DLD1 (cell line): ENCODE results near the gene RTN4R.

Experiments
- in situ Hi-C: cut with HindIII; loops from 2 replicates; pipeline ENCODE4 v1.10.0; 2017; ENCODE audit warnings: low sequenced_read_pairs

RTN4R gene

GRCh38 chr22:20204806-20205205, 63.3 kb downstream of the RTN4R start:
- in situ Hi-C loops, result no loop called here

- in situ Hi-C loops, result no loop called here
Measured at GRCh38 chr22:20204311-20204710, 63.8 kb downstream of the RTN4R start.

DNA sequence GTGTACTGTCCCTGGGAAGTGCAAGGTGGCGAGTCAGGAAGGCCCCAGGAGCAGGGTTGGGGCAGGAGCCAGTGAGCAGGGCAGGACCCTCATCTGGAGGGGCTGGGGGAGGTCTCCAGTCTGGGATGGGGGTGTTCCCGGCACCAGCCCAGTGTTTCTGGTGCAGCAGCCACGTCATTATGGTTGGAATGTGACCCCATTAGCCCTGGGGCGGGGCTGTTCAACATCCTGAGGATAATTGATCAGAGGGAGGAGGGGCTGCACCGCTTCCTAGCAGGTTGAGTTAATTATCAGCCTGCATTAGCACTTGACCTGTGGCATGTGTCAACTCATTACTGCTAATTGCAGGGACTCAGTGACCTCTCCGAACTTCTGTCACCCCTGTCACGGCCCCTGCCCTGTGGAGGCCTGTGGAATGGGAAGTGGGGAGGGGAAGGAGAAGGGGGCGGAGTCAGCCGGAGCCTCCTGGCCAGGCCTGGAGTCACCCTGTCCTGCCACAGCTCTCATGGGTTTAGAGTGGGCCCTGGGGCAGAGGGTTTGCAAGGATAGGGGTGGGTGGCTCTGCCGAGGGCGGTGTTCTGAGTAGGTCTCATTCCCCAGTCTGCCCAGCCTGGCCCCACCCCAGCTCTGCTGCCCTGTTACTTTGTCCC, 64.4 kb downstream of the RTN4R start:
- in situ Hi-C loops, result no loop called here

DNA sequence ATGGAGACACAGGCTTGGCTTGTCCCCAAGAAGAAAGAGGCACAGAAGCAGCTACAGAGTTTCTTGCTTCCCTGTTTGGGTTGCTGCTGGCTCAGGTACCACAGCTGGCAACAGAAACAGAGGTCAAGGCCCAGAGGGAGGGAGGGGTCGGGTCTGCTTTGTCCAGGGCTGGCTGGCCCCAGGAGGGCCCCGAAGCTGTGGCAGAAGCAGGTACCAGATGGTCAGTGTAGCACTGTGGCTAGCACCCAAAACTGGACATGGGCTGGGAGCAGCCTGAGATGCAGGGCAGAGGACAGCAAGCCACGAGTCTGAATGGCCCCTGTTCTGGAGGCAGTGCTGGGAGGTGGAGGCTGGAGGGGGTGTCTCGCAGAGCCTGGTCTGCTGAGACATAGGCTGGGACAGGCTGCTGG, 65.0 kb downstream of the RTN4R start:
- in situ Hi-C loops, result no loop called here

- in situ Hi-C loops, result no loop called here
Measured at GRCh38 chr22:20201837-20202392, 66.2 kb downstream of the RTN4R start.

DNA sequence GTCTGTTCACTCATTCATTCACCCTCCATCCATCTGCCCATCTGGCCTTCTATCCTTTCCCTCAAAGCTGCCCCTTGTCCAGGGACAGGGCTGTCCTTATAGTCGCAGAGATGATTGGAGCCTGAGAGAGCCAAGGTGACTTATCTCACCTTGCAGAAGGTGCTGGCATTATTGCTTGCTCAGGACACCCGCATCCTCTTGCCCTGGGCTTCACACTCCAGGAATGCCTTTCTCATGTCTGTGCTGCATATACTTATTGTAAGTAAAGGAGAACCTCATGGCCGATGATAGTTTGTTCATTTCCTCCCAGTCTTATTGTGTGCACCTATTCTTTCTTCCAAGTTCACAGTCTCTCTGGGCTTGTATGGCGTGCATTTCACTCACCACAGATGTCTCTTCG, 68.2 kb downstream of the RTN4R start:
- in situ Hi-C loops, result no loop called here

DNA sequence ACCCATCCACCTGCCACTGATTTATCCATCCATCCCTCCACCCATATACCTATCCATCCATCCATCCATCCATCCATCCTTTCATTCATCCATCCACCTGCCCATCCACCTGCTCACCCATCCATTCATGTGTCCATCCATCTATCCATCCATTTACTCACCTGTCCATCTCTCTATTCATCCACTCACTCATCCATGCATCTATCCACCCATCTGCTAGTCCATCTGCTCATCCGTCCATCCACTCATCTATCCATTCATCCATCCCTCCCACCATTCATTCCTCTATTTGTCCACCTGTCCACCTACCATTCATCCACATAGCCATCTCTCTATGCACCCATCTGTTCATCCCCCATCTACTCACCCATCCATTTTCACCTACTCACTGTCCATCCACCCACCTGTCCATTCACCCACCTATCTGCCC, 68.7 kb downstream of the RTN4R start:
- in situ Hi-C loops, result no loop called here

GRCh38 chr22:20198557-20199319, 69.4 kb downstream of the RTN4R start:
- in situ Hi-C loops, result no loop called here

DNA sequence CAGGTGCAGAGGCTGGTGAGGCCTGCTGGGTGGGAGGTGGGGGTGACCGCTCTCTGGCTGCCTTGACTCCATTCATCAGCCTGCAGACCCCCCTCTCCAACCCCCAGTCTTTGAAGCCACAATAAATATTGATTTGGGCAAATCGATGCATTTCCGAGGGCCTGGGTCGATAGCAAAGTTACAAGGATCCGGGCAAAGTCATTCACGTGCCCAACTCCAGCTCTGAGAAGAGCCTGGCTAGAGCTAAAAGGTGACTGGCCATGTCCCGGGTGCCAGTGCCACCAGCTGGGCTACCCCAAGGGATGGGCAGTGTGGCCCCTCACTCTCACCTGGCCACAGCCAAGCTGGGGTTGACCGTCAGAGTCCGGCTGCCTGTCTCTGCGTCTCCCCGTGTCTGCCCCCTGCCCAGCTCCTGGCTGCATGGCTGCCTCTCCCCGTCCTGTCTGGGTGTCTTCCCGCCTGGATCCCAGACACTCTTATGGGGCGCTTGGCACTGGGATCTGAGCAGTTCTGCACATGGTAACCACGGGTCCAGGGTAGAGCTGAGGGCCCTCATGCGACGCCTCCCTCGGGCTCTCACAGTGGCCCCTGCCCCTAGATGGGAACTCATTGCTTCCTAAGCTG, 70.6 kb downstream of the RTN4R start:
- in situ Hi-C loops, result no loop called here

DNA sequence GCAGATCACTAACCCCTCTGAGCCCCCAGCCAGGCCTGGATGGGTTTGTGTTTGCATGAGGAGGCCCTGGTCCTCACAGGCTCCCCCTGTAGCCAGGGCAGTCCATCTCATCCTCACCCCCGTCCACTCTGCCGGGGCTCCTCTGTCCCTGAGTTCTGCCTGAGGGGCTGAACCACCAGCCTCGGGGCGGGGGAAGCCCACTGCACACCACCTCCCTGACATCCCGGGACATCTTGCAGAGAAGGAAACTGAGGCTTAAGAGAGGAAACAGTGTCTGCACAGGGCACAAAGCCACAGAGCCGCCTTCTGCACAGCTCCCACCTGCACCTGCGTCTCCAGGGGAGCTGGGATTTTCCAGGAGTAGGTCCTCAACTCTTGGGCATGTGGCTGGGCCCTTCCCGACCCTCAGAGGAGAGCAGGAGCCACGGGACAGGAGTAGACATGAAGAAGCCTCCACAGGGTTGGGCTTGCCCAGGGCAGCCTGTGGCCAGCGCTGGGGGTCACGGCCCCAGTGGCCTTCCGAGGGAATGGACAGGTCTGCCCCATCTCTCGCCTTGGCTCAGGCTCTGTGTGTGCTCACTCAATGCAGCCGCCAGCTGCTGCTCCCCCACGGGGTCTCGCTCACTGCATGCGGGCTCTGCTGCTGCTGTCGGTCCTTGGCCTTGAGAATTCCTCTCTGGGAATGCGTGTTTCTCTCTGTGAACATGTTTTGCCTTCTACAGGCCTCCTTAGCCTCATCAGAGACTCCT, 71.8 kb downstream of the RTN4R start:
- in situ Hi-C loops, result no loop called here

- in situ Hi-C loops, result no loop called here
Measured at GRCh38 chr22:20194681-20195593, 73.2 kb downstream of the RTN4R start.

DNA sequence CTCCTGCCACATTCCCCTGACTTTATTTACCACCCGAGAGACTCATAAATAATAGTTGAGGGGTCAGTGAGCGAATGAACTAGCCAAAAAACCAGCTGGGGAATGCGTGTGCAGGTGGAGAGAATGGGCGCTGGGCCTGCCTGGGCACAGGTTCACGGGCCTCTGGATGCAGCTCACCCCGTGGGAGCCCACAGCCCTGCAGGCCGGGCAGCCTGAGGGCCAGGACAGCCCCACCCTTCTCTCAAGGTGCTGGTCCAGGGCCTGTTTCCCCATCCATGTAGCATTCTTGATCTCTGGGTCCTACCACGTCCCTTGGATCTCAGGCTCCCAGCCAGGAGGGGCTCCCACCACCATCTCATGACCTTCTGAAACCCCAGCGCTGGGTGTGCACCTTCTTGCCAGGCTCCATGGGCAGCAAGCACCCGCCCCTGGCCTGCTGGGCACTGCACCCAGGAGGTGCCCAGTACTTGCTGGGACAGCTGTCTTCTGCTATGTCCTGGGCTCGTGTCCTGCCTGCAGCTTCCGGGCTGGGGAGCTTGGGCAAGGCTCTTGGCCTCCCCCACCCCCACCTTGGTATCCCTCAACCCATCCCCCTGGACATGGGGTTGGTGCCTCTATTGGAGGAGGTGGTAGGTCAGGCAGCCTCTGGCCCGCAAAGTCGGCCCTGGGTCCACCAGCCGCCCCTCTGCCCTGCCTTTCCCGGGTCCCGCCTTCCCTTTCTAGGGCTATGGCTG, 74.2 kb downstream of the RTN4R start:
- in situ Hi-C loops, result no loop called here

- in situ Hi-C loops, result no loop called here
Measured at GRCh38 chr22:20192972-20193760, 75.0 kb downstream of the RTN4R start.

DNA sequence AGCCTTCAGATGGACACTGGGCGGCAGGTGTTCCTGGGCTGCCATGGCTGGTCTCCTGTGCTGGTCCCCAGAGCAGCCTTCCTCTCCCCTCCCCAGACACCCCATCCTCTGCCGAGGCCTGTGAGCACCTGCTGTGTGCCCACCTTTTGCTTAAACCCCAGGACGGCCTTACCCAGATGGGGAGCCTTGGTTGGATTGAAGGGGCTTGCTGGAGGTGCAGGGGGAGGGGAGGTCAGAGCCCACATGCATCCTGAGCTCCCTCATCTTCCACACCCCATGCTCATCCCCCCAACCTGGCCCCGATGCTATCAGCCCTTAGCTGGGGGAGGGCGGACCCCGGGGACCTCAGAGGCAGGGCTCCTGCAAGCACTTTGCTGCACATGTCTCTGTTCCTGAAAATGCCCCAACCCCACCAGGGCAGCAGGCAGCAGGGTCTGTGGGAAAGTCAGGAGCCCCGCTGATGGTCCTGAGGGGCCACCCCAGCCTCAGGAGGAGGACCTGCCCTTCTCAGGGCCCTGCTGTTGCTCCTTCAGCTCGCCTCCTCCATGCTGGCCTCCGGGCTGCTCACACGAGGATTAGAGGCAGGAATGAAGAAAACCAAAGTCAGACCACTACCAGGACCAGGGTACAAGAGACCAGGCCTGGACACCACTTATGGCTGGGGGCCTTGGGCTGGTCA, 75.7 kb downstream of the RTN4R start:
- in situ Hi-C loops, result no loop called here

- in situ Hi-C loops, result no loop called here
Measured at GRCh38 chr22:20191803-20192202, 76.3 kb downstream of the RTN4R start.
